Measurements from ENCODE around the gene MXRA7. TPM values are rescaled to one million over a fixed set of nuclear protein-coding genes. Genes with fewer than 3 reads are reported as not detected.

The MXRA7 gene
- total RNA-seq, 1 experiment from 2014 or later = 77.9 TPM

- H3K4me3 ChIP-seq (ENCODE audit: low read depth in 2 of 2, low read length in 2 of 2) = no peak overlapping the region
- CTCF ChIA-PET = no interaction called here
- no peak for DNase-seq (ENCODE audit: low read depth, low spot score)
- intact Hi-C loops (cut with micrococcal nuclease; ENCODE audit: unreplicated experiment) (no loop called here), in situ Hi-C loops (cut with HindIII; ENCODE audit: low pct_unique_long_range_greater_than_20kb, low sequenced_read_pairs) (no loop called here)
- POLR2A ChIA-PET = no interaction called here
- no peaks in the 10 kb centered on the region for H3K27me3 ChIP-seq (ENCODE audit: control insufficient read depth, insufficient read depth, low read length)
- peaks cover 22% of the 10 kb centered on the region for H3K4me1 ChIP-seq (ENCODE audit: control insufficient read depth, insufficient read depth, low read length)
- TF ChIP-seq REST (IDR thresholded peaks at IDR 0.05; ENCODE audit: insufficient read depth in 1 of 2, low read depth in 2 of 2, low read length in 1 of 2) (no peak), SIN3A (IDR thresholded peaks at IDR 0.05; ENCODE audit: borderline replicate concordance, insufficient read depth, low read depth, low read length) (no peak), POLR2AphosphoS5 (IDR thresholded peaks at IDR 0.05; ENCODE audit: low read depth, low read length) (no peak), TCF7L2 (IDR thresholded peaks at IDR 0.05; ENCODE audit: low read depth, low read length) (no peak), CTCF (IDR thresholded peaks at IDR 0.05) (no peak)
- no peak for ATAC-seq
- H3K27ac ChIP-seq (ENCODE audit: low read length) = no peak overlapping the region
- H3K36me3 ChIP-seq (ENCODE audit: control insufficient read depth, insufficient read depth, low read length) = no peaks in the 10 kb centered on the region
- H3K9me3 ChIP-seq (ENCODE audit: control insufficient read depth, insufficient read depth, low read depth, low read length) = no peaks in the 10 kb centered on the region
- no TSS peak for BruUV-seq (replicated peaks)
Measured at GRCh38 chr17:76685366-76685765, 25.4 kb downstream of the MXRA7 start.

GRCh38 chr17:76684756-76685155, 26.0 kb downstream of the MXRA7 start:
- ChIA-PET CTCF (interaction anchor here (1.2 kb wide), 1 partner anchor 25 kb away, joined by 3 read pairs; no protein-coding TSS in a partner anchor), POLR2A (no interaction called here)
- in situ Hi-C loops (cut with HindIII; ENCODE audit: low pct_unique_long_range_greater_than_20kb, low sequenced_read_pairs) (no loop called here), intact Hi-C loops (cut with micrococcal nuclease; ENCODE audit: unreplicated experiment) (no loop called here)
- TF ChIP-seq TCF7L2 (IDR thresholded peaks at IDR 0.05; ENCODE audit: low read depth, low read length) (no peak), SIN3A (IDR thresholded peaks at IDR 0.05; ENCODE audit: borderline replicate concordance, insufficient read depth, low read depth, low read length) (no peak)
- Histone ChIP-seq H3K36me3 (ENCODE audit: control insufficient read depth, insufficient read depth, low read length) (no peaks in the 10 kb centered on the region), H3K4me1 (ENCODE audit: control insufficient read depth, insufficient read depth, low read length) (peaks cover 22% of the 10 kb centered on the region), H3K9me3 (ENCODE audit: control insufficient read depth, insufficient read depth, low read depth, low read length) (no peaks in the 10 kb centered on the region), H3K4me3 (ENCODE audit: low read depth in 2 of 2, low read length in 2 of 2) (no peak overlapping the region), H3K27me3 (ENCODE audit: control insufficient read depth, insufficient read depth, low read length) (no peaks in the 10 kb centered on the region), H3K27ac (ENCODE audit: low read length) (no peak overlapping the region)
- no peak for ATAC-seq
- no TSS peak for BruUV-seq (replicated peaks)
- DNase-seq (ENCODE audit: low read depth, low spot score) = no peak

- Histone ChIP-seq H3K36me3 (ENCODE audit: control insufficient read depth, insufficient read depth, low read length) (no peaks in the 10 kb centered on the region), H3K9me3 (ENCODE audit: control insufficient read depth, insufficient read depth, low read depth, low read length) (no peaks in the 10 kb centered on the region), H3K27ac (ENCODE audit: low read length) (no peak overlapping the region), H3K27me3 (ENCODE audit: control insufficient read depth, insufficient read depth, low read length) (no peaks in the 10 kb centered on the region), H3K4me1 (ENCODE audit: control insufficient read depth, insufficient read depth, low read length) (peaks cover 19% of the 10 kb centered on the region), H3K4me3 (ENCODE audit: low read depth in 2 of 2, low read length in 2 of 2) (no peak overlapping the region)
- ChIA-PET POLR2A (interaction anchor here (0.5 kb wide), 1 partner anchor 403 kb away, joined by 3 read pairs; no protein-coding TSS in a partner anchor), CTCF (interaction anchor here (0.6 to 1.2 kb wide), 3 partner anchors 21 to 187 kb away, joined by 3 to 6 read pairs (median 5); no protein-coding TSS in a partner anchor)
- intact Hi-C loops (cut with micrococcal nuclease; ENCODE audit: unreplicated experiment) = no loop called here
- DNase-seq (ENCODE audit: low read depth, low spot score) (no peak), ATAC-seq (no peak)
- TF ChIP-seq POLR2AphosphoS5 (IDR thresholded peaks at IDR 0.05; ENCODE audit: low read depth, low read length) (no peak), TCF7L2 (IDR thresholded peaks at IDR 0.05; ENCODE audit: low read depth, low read length) (no peak), CTCF (IDR thresholded peaks at IDR 0.05) (no peak), REST (IDR thresholded peaks at IDR 0.05; ENCODE audit: insufficient read depth in 1 of 2, low read depth in 2 of 2, low read length in 1 of 2) (no peak), SIN3A (IDR thresholded peaks at IDR 0.05; ENCODE audit: borderline replicate concordance, insufficient read depth, low read depth, low read length) (no peak)
- in situ Hi-C loops (cut with HindIII; ENCODE audit: low pct_unique_long_range_greater_than_20kb, low sequenced_read_pairs) = no loop called here
- no TSS peak for BruUV-seq (replicated peaks)
Measured at GRCh38 chr17:76683921-76684745, 26.6 kb downstream of the MXRA7 start.

Data from Panc1 (cell line).